Renal cortical epithelial cell (primary cell): ENCODE data around the gene GPR132. TPM values are rescaled to one million over a fixed set of nuclear protein-coding genes. Genes with fewer than 3 reads are reported as not detected.
A peak's percentile ranks its signal among the peaks of the same experiment; 100 is the strongest.

Experiments
- DNase-seq: peaks from one replicate; pipeline ENCODE4 v3.0.0-alpha.2; 2011; ENCODE audit warnings: low read depth
- total RNA-seq: library from RNA; depleted of rRNA; stranded (reverse); fragments of >200 nt; gene quantifications from 2 replicates; pipeline ENCODE4 v1.2.3, GENCODE V29; 2014

GPR132 gene
- total RNA-seq, 1 donor from 2014 or later, result 0.30 TPM

DNA sequence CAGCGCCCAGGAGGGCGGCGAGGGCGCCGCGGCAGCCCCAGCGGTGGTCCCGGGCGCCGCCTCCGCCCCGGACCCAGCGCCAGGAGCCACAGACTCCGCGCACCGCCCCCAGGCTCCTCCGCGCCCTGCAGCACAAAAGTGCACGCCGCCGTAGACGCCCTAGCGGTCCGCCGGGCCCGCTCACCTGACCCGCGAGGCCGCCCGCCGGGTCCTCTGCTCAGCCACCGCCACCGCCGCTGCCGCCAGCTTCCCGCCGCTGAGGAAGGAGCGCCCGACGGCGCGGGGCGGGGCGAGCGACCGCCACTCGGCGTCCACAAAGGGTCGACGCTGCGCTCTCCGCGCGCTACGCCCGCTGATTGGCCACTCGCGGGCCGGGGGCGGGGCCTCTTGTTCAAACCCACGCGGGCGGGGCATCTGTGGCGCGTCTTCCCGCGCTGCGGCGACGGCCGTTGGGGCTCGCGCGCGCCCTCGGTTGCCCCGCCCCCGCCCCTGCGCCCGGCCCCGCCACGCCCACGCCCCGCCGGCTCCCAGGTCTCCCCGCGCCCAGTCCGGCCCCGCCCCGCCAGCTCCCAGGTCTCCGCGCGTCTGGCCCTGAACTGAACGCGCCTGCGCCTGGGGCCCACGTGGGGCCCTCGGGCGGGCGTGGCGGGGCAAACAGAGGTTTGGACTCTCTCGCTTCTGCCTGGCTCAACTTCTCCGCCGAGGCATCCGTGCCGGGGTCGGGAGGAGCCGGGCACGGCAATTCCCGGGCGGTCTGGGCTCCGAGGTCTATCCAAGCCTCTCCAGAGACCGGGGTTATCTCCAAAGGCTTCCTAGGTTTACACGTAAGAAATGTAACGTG lies 44.2 kb downstream of the GPR132 start, which contains the start of gene CDCA4:
CDCA4 (minus strand) TSS at position 269 of the 841 bp plus-strand sequence. CDS start 9,154 bp downstream, outside the sequence.
- DNase-seq, result peak; percentile 74

DNA sequence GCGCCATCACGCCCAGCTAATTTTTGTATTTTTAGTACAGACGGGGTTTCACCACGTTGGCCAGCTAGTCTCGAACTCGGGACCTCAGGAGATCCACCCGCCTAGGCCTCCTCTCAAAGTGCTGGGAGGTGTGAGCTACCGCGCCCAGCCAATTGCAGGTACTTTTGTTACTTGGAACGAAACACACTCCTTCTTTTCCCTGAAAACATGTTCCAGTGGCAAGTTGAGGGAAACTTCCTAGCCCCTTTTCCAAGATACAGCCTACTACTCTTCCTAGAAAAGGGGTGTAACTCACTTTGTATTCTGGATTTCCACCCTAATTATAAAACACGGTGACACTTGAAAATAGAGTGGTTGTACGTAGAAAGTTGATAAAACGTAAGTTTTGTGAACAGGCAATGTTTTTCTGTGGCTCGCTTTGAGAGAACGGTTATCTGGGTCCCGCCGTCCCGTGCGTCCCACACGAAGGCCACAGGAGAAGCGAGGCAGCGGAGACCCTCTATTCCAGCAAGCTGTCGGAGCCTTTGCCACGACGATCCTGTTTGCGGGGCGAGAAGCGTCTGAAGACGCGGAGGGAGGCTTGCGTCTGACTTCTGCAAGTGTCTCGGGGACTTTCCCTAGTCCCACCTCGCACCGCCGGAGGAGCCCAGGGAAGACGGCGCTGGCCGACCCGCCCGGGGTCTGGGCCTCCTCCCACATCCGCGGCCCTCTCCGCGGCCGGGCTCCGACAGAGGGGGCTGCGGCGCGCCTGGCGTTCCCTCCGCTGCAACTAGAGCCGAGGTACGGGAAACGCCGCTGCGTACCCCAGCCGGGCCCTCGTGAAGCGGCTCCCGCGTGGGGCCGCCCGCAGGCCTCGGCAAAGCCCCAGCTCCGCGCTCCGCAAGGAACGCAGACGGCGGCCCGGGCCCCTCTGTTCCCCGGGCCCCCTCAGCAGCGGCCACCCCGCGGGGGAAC lies 45.1 kb downstream of the GPR132 start:
- DNase-seq, result no peak

DNA sequence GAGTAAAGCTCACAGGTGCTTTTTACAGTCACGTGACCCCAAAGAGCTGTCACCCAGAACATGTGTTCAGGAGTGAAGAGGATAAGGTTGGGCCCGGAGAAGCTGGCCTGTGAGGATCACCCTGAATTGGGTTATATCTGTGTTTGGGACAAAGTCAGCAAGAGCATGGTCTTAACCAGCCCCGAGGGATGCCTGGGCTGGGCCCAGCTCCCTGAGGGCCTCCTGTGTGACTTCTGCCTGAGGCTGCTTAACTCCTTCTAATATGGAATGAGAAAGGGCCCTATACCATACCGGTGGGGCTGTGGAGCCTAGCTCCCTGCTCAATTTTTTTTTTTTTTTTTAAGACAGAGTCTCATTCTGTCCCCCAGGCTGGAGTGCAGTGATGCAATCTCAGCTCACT lies 46.8 kb downstream of the GPR132 start:
- no peak for DNase-seq

DNA sequence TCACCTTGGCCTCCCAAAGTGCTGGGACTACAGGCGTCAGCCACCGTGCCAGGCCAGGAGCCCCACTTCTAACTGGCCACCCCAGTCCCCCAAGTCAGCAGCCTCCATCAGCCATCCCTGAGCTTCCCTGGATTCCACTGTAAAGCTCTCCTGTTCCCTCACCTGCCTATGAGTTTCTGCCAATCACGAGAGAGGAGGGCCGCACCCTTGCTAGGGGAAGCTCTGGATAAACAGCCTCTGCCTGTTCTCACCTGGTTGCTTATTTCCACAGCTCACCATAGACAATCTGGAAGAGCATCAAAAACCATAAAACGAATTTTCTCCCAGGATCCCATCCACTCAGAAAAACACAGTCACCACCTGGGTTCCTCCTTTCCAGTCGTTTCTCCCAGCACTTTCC lies 49.3 kb downstream of the GPR132 start:
- DNase-seq, result no peak

DNA sequence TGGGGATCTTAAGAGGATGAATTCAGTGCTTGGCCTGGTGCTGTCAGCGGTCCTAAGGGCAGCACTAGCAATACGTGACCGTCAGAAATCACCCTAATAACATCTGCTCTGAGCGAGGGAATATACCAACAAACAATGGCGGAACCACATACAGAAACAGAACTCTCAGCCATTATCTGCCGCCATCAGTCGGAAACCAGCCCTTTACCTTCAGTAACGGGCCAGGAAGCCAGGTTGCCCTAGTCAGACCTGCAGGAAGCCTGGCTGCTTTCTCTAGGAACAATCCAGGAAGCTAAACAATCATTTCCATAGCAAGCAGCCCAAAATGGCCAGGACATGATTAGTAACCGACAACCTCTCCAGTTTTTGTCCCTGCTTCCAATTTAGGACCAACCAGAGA lies 50.0 kb downstream of the GPR132 start:
- DNase-seq, result no peak

DNA sequence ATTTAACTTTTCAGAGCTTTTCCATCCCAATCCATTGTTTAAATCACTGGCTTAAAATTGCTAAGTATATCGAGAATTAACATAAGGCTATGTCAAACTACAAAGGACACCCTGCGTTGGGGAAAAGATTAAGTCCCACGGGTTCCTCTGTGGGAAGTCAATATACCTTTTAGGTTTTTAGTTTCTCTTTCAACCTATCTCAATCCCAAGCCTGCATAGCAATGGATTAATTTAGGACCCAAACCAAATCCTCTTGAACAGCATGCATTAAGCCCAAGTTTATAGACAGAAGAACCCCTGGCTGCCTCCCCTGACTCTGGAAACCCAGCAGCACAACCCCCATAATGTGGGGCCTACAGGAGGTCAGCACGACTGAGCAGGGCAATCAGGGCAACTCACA lies 50.6 kb downstream of the GPR132 start:
- DNase-seq, result no peak

DNA sequence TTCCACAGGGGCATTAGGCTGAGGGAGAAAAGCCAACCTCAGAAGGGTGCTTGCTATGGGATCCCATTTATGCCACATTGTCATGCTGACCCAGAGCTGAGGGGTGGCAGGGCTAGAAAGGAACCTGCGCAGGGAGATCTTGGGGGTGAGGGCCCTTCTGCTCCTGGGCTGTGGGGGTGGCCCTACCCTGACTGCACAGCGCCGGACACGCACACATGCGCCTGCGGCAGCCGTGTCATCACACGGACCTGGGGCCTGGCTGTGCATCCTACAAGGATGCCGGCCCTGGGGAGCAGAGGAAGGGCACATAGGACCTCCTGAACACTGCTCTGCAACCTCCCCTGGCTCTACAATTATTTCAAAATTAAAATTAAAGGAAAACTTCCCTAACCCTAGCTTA lies 51.2 kb downstream of the GPR132 start:
- DNase-seq, result no peak

DNA sequence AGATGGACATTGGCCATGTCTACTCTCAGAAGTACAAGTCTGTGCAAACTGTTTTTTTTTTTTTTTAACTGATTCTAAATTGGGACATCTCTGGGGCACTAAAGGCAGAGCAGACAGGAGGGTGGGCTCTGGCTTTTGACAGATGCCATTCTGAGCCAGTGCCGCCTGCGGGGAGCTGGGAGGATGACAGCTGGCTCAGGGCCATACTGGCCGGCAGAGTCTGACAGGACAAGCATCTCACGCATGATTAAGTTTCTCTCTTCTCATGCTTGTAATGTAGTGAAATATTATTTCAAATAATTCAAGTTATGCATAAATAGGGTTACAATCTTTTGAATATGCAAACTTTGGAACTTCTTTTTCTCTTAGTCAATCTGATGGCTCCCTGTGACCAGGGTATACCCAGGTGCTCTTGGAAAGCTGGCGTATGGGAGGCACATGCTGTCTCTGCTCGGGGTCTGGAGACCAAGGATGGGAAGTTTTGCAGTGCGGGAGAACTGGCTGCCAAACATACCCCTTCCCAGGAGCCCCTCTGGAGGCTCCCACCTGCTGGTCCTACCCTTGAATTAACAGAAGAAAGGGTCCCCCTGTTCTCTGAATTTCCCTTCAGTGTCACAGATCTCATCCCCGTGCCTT lies 52.0 kb downstream of the GPR132 start:
- no peak for DNase-seq

DNA sequence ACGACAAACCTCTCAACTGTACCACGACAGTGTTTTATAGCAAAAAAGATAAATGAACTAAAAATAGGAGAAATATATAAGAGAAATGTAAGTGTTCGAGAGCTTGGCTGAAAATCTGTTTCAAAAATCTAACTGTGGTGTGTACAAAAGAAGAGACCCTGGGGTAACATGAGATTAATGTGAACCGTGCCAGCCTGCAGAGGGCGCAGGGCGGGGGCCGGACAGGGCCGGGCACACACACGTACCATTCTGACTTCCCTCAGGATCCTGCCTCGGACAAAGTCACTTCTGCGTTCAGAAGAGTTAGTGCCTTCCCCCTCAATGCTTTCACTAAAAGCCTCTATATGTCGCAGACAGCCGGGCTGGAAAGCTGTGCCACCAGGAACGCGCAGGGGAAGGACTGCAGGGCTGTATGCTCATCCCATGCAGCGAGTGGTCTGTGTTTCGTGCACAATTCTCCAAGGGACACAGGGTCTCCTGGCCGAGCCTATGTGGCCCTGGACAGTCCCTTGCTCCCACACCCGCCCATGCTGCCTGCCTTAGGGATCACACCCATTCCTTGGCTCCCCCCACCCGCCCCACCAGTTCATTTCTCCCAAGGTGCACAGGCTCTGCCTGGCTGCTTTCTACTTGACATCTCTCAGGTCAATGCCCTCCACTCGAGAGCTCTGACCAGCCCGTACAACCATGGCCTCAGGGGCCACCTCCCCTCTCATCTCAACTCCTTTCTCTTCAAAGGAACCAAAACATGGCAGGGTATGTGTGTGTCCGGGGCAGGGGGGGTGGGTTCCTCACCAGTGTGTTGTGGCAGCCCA lies 52.9 kb downstream of the GPR132 start:
- DNase-seq, result no peak

DNA sequence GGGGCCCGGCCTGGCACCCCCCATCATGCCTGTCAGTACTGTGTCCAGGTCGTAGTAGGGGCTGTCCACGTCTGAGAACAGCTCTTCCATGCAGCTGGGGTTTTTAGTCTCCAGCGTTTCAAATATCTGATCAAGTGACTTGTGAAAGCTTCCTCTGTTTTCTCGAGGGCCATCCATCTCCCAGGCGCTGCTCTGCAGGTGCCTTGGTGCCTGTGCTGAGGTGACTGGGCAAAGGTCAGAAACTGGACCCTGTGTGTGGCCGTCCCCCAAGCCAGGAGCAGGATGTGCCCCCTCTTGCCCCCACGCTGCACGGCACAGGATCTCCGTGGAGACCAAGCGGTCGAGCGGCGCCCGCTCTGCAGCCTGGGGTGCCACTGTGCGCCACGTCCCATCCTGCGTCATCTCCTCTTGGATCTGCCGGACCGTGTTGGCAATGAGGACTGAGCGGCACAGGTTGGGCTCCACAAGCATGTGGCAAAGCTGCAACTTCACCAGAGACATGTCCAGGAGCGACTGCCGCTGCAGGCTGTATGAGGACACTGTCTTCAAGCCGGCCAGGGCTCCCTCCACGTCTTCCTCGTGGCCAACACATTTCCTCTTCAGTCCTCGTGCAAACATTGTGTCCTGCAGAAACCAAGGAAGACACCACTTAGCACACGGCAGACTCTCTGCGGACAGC lies 53.8 kb downstream of the GPR132 start:
- DNase-seq, result no peak

DNA sequence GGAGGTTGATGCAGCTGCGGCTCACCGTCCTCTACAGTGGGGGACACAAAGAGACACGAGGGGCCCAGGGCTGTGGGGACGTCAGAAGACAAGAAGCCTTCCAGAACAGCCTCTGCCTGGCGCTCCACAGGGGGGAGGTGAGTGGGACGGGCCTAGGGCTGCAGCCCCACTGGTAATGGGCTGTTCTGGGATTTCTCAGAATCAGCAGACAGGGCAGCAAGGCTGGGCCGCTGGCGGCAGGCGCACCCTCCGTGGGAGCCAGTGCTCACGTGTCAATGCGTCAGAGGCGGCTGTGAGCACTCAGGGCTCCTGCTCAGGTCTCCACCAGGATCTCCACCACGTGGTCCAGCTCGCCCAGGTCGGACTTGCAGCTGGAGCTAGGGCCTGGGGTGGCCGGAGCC lies 54.3 kb downstream of the GPR132 start:
- DNase-seq, result no peak

DNA sequence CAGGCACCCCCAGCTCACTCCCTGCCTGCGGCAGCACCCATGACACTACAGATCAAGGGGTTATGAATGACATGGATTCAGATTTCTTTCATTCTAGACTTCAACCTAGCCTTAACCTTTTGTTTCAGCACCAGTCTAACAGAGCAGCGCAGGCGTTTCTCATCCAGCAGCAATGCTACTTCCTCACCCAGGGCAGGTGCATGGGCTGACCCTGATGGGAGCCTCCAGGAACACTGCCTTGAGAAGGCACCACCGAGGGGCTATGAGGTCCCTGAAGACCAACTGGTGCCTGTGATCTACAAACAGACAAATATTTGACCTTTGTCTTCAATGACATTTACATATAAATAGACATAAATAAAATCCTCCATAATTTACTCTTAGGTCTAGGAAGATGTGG lies 55.1 kb downstream of the GPR132 start:
- no peak for DNase-seq

DNA sequence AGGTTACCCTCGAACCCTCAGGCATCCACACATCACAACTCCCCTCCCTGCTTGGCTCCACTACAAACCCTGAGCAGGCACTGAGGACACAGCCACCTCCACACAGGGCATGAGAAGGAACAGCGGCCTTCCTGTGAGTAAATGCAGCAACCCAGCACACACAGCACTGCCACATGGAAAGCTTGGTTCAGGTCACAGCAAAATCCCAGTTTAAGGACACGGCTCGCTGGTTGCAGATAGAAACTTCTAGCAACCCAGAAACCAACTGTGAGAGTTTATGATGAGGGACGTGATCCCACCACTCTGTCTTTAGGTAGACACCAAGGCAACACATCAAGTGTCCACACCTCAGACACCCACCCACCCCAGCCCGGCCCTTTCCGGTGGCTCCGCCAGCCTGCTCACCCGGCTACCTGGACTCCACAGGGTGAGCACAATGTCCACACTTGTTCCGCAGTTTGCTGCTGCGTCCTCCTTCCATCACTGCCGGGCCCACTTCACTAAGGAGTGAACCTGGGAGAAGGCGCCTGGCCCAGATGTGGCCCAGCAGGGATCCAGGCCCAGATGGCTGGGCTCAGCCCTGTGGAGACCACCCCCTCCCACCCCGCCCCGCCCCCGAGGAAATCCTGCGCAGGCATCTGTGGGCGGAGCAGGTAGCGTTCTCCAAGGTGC lies 57.5 kb downstream of the GPR132 start:
- DNase-seq, result no peak

DNA sequence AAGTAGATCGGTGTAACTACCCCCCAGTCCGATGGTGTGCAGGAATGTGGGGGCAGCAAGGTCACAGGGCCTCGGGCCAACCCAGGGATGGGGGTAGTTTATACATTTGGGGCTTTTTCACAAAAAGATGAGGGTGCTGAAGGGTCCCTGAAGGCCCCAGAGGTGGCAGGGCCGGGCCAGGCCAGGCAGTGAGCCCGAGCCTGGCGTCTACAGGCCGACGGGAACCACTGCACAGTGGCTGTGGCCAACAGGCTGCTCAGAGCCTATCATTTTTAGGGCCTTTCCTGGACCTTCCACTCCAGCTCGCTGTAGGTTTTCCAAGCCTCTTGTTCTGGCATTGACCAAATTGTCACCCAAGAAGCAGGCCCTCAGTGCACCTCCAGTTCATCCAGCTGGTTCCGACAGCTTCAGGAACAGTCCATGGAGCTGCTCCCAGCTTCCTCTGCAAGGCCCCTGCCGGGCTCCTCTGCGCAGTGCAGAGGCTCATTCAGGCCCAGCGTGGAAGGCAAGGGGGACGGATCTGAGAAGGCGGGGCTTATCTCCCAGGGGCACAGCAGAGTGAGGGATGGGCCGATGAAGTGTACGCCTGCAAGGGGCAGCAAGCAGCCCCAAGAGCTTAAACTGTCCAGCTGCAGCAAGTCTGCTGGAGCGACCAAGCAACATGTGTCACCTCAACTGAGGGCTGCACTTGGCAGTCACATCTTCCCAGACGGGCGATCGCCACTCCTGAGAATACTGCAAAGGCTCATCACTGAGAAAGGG lies 58.2 kb downstream of the GPR132 start:
- DNase-seq, result no peak

DNA sequence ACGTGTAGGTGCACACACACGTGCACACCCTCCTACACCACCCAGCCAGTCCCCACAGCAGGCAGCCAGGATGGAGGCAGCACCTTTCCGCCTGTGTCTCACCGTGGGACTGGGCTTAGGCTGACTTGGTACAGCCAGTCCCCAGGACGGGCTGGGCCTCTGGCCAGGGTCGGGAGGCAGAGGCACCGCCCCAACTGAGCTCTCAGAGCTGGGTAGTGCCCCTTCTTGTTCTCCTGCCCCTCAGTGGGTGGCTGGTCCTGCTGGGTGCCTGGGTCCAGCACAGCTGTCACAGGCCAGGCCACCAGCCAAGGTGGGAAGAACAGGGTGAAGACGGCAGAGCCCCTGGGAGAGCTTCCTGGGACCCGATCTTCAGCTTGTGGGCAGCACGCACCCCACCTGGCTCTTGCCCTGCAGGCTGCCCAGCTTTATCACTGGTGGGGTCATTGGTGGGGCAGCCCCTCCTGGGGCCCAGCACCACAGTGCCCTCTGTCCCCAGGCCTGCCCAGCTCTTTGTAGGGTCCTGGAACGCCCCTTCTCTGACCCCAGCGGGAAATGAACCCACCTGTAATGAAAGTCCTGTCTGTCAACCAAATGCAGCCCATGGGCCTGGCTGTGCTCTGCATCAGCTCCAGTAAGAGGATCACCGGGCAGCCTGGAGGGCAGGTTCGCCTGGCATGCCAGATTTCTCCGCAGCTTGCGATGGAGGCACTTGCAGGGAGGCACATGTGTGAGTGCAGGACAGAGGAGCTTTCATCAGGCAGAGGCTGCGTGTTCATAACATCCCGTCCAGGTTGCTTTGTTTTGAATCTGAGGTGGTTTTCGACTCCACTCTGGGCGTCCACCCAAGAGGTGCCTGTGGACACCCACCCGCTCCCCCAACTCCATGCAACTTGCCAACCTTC lies 59.0 kb downstream of the GPR132 start:
- no peak for DNase-seq

DNA sequence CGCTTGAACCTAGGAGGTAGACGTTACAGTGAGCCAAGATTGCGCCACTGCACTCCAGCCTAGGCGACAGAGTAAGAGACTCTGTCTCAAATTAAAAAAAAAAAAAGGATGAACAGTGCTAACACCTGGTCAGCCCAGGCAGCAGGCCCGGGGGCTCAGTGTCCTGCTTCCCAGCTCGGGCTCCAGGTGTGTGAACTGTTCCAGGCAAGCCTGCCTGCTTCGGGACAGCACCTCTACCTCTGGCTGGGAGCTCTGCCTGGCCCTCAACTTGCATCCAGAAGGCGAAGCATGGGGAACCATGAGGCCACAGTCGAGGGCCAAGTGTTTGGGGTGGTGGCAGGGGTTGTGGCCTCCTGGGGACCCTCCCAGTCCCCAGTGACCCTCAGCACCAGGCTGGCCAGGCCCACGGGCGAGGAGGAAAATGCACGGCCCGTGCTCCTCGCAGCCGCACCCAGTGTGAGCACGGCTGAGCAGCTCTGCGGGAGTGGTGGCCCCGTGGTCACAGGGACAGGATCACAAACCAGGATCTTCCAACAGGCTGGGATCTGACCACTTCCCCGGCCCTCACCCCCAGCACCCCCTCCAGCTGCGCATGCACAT lies 59.8 kb downstream of the GPR132 start:
- DNase-seq, result no peak
